ENCODE measurements around the gene SNX17.
"Not testable (repeated sequence)": the region's sequence is repeated elsewhere in the genome, so short reads cannot be mapped to it uniquely, and the experiment has no call there.

SNX17 gene

DNA sequence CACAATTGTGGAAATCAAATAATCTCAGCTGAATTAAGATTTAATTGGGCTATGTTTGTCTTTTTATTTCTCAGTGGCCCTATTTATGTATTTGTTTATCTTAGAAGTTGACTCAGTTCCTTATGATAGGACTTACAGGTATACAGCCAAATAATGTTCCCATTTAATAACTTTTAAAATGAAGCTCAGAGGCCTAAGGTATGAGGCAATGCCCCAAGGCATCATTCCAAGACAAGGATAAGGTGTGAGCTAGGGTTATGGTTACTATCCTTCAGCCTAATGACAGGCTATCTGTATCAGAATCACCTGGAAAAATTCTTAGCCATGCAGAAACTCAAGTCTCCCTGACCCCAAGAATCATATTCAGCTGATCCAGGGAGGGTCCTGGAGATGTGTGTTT lies 50.6 kb downstream of the SNX17 start:
- DNase-seq = no peak
- H3K9me3 ChIP-seq (ENCODE audit: severe bottlenecking) = no peaks in the 10 kb centered on the region
- H3K36me3 ChIP-seq = no peaks in the 10 kb centered on the region
- TF ChIP-seq, protein P1, sequence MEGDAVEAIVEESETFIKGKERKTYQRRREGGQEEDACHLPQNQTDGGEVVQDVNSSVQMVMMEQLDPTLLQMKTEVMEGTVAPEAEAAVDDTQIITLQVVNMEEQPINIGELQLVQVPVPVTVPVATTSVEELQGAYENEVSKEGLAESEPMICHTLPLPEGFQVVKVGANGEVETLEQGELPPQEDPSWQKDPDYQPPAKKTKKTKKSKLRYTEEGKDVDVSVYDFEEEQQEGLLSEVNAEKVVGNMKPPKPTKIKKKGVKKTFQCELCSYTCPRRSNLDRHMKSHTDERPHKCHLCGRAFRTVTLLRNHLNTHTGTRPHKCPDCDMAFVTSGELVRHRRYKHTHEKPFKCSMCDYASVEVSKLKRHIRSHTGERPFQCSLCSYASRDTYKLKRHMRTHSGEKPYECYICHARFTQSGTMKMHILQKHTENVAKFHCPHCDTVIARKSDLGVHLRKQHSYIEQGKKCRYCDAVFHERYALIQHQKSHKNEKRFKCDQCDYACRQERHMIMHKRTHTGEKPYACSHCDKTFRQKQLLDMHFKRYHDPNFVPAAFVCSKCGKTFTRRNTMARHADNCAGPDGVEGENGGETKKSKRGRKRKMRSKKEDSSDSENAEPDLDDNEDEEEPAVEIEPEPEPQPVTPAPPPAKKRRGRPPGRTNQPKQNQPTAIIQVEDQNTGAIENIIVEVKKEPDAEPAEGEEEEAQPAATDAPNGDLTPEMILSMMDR (IDR thresholded peaks at IDR 0.05; ENCODE audit: low read depth, low read length) = no peak
- H3K27me3 ChIP-seq (ENCODE audit: insufficient read depth, low read depth, severe bottlenecking) = no peaks in the 10 kb centered on the region
- no peak overlapping the region for H3K27ac ChIP-seq
- H3K4me3 ChIP-seq (ENCODE audit: low read depth, low read length) = no peak overlapping the region

DNA sequence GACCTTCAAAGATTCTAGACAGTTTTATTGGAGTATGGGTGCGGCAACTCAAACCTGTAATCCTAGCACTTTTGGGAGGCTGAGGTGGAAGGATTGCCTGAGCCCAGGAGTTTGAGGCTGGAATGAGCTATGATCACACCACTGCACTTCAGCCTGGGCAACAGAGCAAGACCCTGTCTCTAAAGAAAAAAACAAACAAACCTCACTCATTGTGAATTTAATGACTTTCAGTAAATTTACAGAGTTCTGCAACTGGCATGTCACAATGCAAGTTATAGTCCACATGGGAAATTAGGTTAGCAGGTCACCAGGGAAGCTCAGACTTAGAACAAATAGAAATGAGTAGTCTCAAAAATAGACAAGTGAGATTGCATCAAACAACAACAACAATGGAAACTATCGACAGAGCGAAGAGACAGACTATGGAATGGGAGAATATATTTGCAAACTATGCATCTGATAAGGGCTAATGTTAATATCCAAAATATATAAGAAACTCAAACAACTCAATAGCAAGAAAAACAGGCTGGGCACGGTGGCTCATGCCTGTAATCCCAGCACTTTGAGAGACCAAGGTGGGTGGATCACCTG lies 51.3 kb downstream of the SNX17 start:
- TF ChIP-seq, protein P1 (IDR thresholded peaks at IDR 0.05; ENCODE audit: low read depth, low read length) = no peak
- Histone ChIP-seq H3K27me3 (ENCODE audit: insufficient read depth, low read depth, severe bottlenecking) (no peaks in the 10 kb centered on the region), H3K4me3 (ENCODE audit: low read depth, low read length) (no peak overlapping the region), H3K27ac (no peak overlapping the region), H3K9me3 (ENCODE audit: severe bottlenecking) (no peaks in the 10 kb centered on the region), H3K36me3 (no peaks in the 10 kb centered on the region)
- DNase-seq = no peak

DNA sequence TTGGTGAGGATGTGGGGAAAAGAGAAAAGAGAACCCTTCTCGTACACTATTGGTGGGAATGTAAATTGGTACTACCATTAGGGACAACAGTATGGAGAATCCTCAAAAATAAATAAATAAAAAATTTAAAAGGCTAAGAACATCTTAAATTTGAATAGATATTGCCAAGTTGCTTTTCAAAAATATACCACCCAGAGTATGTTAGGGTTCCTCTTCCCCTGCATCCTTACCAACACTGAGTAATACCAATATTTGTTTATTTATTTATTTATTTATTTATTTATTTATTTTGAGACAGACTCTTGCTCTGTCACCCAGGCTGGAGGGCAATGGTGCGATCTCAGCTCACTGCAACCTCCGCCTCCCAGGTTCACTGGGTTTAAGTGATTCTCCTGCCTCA lies 52.5 kb downstream of the SNX17 start:
- Histone ChIP-seq H3K27ac (no peak overlapping the region), H3K27me3 (ENCODE audit: insufficient read depth, low read depth, severe bottlenecking) (no peaks in the 10 kb centered on the region), H3K36me3 (no peaks in the 10 kb centered on the region), H3K4me3 (ENCODE audit: low read depth, low read length) (no peak overlapping the region), H3K9me3 (ENCODE audit: severe bottlenecking) (no peaks in the 10 kb centered on the region)
- DNase-seq = no peak
- TF ChIP-seq, protein P1 (IDR thresholded peaks at IDR 0.05; ENCODE audit: low read depth, low read length) = no peak

DNA sequence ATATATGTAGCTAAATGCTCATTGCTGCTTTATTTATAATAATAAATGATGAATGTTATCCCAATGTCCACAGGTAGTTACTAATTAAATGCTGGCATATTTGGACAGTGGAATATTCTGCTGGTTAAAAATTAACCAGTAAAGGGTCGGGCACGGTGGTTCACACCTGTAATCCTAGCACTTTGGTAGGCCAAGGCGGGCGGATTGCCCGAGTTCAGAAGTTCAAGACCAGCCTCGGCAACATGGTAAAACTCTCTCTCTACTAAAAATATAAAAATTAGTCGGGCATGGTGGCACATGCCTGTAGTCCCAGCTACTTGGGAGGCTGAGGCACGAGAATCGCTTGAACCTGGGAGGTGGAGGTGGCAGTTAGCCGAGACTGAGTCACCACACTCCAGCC lies 54.6 kb downstream of the SNX17 start:
- H3K27ac ChIP-seq; H3K9me3 ChIP-seq (ENCODE audit: severe bottlenecking); H3K36me3 ChIP-seq; H3K27me3 ChIP-seq (ENCODE audit: insufficient read depth, low read depth, severe bottlenecking); DNase-seq; H3K4me3 ChIP-seq (ENCODE audit: low read depth, low read length): not testable (repeated sequence)

All from WERI-Rb-1 (cell line).